PFSK-1 (cell line): Measurements from ENCODE around the gene MYO1A.

Source experiments
- POLR2AphosphoS5 ChIP-seq: IDR thresholded peaks from 2 replicates; pipeline ENCODE4 v1.6.1; 2012; ENCODE audit warnings: low read depth, mild to moderate bottlenecking, control low read depth, low read length, moderate library complexity
- SIN3A ChIP-seq: IDR thresholded peaks from 2 replicates; pipeline ENCODE4 v1.6.1; 2012; ENCODE audit warnings: mild to moderate bottlenecking, low read length, moderate library complexity, borderline replicate concordance; ENCODE audit not compliant: insufficient read depth
- TAF1 ChIP-seq: IDR thresholded peaks from 2 replicates; pipeline ENCODE4 v1.6.1; 2012; ENCODE audit warnings: low read length, control low read depth, borderline replicate concordance; ENCODE audit not compliant: insufficient read depth
- TF ChIP-seq, protein P1 (sequence below), 2 experiments: IDR thresholded peaks; 2 replicates each; pipeline versions ENCODE4 v1.6.1 to v1.8.0; 2011 to 2012; ENCODE audit warnings: low read depth in 2 of 2, low read length in 2 of 2, control low read depth in 1 of 2, inconsistent platforms in 1 of 2, mild to moderate bottlenecking in 1 of 2, moderate library complexity in 1 of 2; ENCODE audit not compliant: insufficient read depth in 1 of 2

DNA sequence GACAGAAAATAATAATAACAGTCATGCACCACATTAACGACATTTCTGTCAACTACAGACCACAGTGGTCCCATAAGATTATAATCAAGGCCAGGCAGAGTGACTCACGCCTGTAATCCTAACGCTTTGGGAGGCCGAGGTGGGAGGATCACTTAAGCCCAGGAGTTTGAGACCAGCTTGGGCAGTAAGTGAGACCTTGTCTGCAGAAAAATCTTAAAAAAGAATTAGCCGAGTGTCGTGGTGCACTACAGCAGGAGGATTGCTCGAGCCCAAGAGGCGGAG lies 47.6 kb upstream of the MYO1A start:
- TF ChIP-seq POLR2AphosphoS5 (no peak), SIN3A (no peak), TAF1 (no peak)
- TF ChIP-seq, protein P1, sequence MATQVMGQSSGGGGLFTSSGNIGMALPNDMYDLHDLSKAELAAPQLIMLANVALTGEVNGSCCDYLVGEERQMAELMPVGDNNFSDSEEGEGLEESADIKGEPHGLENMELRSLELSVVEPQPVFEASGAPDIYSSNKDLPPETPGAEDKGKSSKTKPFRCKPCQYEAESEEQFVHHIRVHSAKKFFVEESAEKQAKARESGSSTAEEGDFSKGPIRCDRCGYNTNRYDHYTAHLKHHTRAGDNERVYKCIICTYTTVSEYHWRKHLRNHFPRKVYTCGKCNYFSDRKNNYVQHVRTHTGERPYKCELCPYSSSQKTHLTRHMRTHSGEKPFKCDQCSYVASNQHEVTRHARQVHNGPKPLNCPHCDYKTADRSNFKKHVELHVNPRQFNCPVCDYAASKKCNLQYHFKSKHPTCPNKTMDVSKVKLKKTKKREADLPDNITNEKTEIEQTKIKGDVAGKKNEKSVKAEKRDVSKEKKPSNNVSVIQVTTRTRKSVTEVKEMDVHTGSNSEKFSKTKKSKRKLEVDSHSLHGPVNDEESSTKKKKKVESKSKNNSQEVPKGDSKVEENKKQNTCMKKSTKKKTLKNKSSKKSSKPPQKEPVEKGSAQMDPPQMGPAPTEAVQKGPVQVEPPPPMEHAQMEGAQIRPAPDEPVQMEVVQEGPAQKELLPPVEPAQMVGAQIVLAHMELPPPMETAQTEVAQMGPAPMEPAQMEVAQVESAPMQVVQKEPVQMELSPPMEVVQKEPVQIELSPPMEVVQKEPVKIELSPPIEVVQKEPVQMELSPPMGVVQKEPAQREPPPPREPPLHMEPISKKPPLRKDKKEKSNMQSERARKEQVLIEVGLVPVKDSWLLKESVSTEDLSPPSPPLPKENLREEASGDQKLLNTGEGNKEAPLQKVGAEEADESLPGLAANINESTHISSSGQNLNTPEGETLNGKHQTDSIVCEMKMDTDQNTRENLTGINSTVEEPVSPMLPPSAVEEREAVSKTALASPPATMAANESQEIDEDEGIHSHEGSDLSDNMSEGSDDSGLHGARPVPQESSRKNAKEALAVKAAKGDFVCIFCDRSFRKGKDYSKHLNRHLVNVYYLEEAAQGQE (IDR thresholded peaks at IDR 0.05; ENCODE audit: insufficient read depth in 1 of 2, low read depth in 2 of 2, low read length in 2 of 2) = no peak
